ENCODE measurements around the gene HTR3D. TPM values are rescaled to one million over a fixed set of nuclear protein-coding genes. Genes with fewer than 3 reads are reported as not detected.

Gene HTR3D
- total and polyA plus RNA-seq, 10 of the 15 experiments (the other 5 are each of a cell fraction or from before 2014, with no cell fraction given): not detected

- TF ChIP-seq, protein P1, sequence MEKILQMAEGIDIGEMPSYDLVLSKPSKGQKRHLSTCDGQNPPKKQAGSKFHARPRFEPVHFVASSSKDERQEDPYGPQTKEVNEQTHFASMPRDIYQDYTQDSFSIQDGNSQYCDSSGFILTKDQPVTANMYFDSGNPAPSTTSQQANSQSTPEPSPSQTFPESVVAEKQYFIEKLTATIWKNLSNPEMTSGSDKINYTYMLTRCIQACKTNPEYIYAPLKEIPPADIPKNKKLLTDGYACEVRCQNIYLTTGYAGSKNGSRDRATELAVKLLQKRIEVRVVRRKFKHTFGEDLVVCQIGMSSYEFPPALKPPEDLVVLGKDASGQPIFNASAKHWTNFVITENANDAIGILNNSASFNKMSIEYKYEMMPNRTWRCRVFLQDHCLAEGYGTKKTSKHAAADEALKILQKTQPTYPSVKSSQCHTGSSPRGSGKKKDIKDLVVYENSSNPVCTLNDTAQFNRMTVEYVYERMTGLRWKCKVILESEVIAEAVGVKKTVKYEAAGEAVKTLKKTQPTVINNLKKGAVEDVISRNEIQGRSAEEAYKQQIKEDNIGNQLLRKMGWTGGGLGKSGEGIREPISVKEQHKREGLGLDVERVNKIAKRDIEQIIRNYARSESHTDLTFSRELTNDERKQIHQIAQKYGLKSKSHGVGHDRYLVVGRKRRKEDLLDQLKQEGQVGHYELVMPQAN (conservative IDR thresholded peaks at IDR 0.05): no peak
Measured at GRCh38 chr3:184004476-184004875, 27.1 kb upstream of the HTR3D start (continued).

- 71% methylated on average over 11 of the region's 11 CpGs for WGBS (ENCODE audit: insufficient coverage, insufficient replicate concordance, low lambda C conversion rate, missing lambda C conversion rate)
- H2AFZ ChIP-seq (ENCODE audit: control insufficient read depth, low read depth, low read length): peak overlapping the region; percentile 75
- in situ Hi-C loops (cut with MboI): no loop called here
- H4K20me1 ChIP-seq (ENCODE audit: control insufficient read depth, insufficient read depth): no peaks in the 10 kb centered on the region
- H3K27me3 ChIP-seq (replicated peaks in 1 of 2; ENCODE audit: control insufficient read depth in 2 of 2, insufficient read depth in 2 of 2, low read length in 1 of 2): no peaks in the 10 kb centered on the region
- H3K9me3 ChIP-seq (replicated peaks; ENCODE audit: control insufficient read depth, insufficient read depth, low read length): no peaks in the 10 kb centered on the region
- no peaks in the 10 kb centered on the region for H3K79me2 ChIP-seq (ENCODE audit: control insufficient read depth, insufficient read depth, low read length)
- DNase-seq (ENCODE audit: low read depth, low spot score) (peak; percentile 27), ATAC-seq (peak; percentile 95), FAIRE-seq (peak; percentile 66)
- H3K4me2 ChIP-seq (ENCODE audit: control insufficient read depth, insufficient read depth): peak overlapping the region; percentile 76
- RAD21 ChIA-PET (ENCODE audit: unreplicated experiment): interaction anchor here (0.7 to 2.4 kb wide), 7 partner anchors 9 to 108 kb away, joined by 3 to 10 read pairs (median 5); partner anchors contain the start of gene ABCC5
- peaks cover 12% of the 10 kb centered on the region for H3K4me1 ChIP-seq (ENCODE audit: control insufficient read depth, insufficient read depth, low read length)
- SMC1A ChIA-PET (ENCODE audit: uncharacterized antibody, unreplicated experiment): interaction anchor here (0.6 to 3.0 kb wide), 6 partner anchors 8 to 122 kb away, joined by 3 to 11 read pairs (median 6); partner anchors contain the start of gene ABCC5
- H3K4me3 ChIP-seq: peak overlapping the region; percentile 33; the same call in 1 of the 2 replicates
- TF ChIP-seq IKZF1 (conservative IDR thresholded peaks at IDR 0.05): no peak
- TF ChIP-seq BHLHE40 (IDR thresholded peaks at IDR 0.05; ENCODE audit: borderline replicate concordance in 1 of 2, low read depth in 2 of 2, low read length in 1 of 2): 0 out of 4 replicates have a peak, but pooled peaks of 1 of the 2 experiments have one; percentile 10
- TF ChIP-seq RUNX3 (IDR thresholded peaks at IDR 0.05; ENCODE audit: low read length): no peak
- peak; percentile 78 for TF ChIP-seq BACH1 (IDR thresholded peaks at IDR 0.05; ENCODE audit: borderline replicate concordance)
- CTCF ChIA-PET: interaction anchor here (1.1 to 3.5 kb wide), 7 partner anchors 10 to 464 kb away, joined by 3 to 33 read pairs (median 3); partner anchors contain the start of genes ABCC5 and EEF1AKMT4
- H3K36me3 ChIP-seq (ENCODE audit: control insufficient read depth in 2 of 2, insufficient read depth in 2 of 2, low read length in 1 of 2): no peaks in the 10 kb centered on the region
- H3K9ac ChIP-seq (ENCODE audit: control insufficient read depth, insufficient read depth, low read length): peak overlapping the region; percentile 11
- BruUV-seq (replicated peaks): no TSS peak
- POLR2A ChIA-PET: interaction anchor here (0.6 to 1.1 kb wide), 3 partner anchors 8 to 50 kb away, joined by 3 to 4 read pairs (median 4); no protein-coding TSS in a partner anchor
- peak overlapping the region; percentile 73 for H3K27ac ChIP-seq (ENCODE audit: control insufficient read depth, insufficient read depth)
- intact Hi-C loops (cut with micrococcal nuclease; ENCODE audit: unreplicated experiment): no loop called here
Measured at GRCh38 chr3:184005941-184006507, 25.5 kb upstream of the HTR3D start.
